ENCODE results near the gene SPDYE2.
"Not testable (repeated sequence)": the region's sequence is repeated elsewhere in the genome, so short reads cannot be mapped to it uniquely, and the experiment has no call there.

The SPDYE2 gene

GRCh38 chr7:102606848-102607247 is 55.8 kb downstream of the SPDYE2 start:
- DNase-seq = not testable (repeated sequence)

GRCh38 chr7:102609734-102610133 is 58.7 kb downstream of the SPDYE2 start:
- DNase-seq = not testable (repeated sequence)

GRCh38 chr7:102610441-102610840 is 59.4 kb downstream of the SPDYE2 start:
- DNase-seq = not testable (repeated sequence)

- not testable (repeated sequence) for DNase-seq
Observed at GRCh38 chr7:102611013-102611674, 60.1 kb downstream of the SPDYE2 start.

GRCh38 chr7:102611675-102612325 is 60.8 kb downstream of the SPDYE2 start:
- not testable (repeated sequence) for DNase-seq
